HG02763 (cell line): ENCODE measurements around the gene SEPTIN11.

ENCODE experiments used
- ATAC-seq: cut with Tn5 transposase; IDR thresholded peaks from one replicate; pipeline ENCODE4 v1.9.1; 2021; ENCODE audit warnings: mild to moderate bottlenecking, moderate library complexity; ENCODE audit not compliant: unreplicated experiment

The SEPTIN11 gene

GRCh38 chr4:76949276-76950051, at the start of gene SEPTIN11:
SEPTIN11 (plus strand) TSS chr4:76949752; CDS start chr4:76949904, 152 bp downstream.
- peak; percentile 64 for ATAC-seq

DNA sequence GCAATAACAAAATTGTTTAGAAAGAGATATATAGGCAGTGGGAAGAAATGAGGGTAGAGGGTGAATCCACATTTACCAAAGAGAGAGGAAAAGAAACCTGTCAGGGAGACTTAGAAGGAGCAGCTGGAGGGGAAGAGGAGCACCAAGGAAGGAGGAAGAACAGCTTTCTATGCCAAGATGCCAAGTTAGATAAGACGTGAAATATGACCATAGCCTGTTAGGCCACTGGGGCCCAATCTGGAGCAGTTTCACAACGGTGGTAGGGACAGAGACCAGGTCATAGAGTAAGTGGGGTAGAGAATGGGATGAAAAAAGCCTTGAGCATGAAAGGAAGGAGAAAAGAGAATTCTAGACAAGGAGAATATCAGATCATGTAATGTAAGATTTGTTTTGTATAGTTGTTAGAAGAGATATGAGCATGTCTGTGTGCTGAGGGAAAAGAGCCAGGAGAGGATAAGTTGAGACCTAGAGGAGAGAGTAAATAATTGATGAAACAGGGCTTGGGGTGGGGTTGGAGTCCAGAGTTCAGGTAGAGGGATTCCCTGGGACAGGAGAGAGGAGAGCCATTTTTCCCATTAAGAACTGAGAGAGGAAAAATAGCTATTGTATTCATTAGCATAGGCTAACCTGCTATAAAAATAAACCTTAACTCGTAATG, 47.2 kb upstream of the SEPTIN11 start:
- no peak for ATAC-seq

DNA sequence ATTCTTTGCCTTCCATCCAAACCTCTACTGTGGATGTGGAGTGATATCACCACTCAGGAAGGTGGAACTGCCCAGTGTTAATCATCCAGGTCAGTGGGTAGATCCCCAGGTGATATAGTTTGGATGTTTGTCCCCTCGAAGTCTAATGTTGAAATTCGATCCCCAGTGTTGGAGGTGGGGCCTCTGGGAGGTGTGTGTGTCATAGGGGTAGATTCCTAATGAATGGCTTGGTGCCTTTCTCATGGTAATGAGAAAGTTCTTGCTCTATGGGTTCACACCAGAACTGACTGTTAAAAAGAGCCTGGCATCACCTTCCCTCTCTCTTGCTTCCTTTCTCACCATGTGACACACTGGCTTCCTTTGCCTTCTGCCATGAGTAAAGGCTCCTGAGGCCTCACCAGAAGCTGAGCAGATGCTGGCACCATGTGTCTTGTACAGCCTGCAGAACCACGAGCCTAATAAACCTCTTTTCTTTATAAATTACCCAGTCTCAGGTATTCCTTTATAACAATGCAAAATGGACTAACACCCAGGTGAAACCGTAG, 44.8 kb upstream of the SEPTIN11 start:
- no peak for ATAC-seq

DNA sequence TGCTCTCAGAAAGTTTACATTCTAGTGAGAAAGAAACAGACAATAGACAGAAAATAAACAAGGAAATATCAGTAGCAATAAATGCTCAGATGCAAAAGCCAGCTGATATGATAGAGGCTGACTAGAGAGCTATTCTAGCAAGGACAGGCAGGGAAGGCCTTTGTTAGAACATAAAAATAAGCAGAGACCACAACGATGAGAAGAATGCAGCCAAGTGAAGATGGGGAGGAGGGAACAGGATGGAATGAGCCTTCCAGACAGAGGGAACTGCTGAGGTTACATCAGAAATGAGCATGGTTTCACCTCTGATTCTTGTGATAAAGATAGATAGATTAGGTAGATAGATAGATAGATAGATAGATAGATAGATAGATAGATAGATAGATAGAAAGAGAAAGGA, 44.0 kb upstream of the SEPTIN11 start:
- no peak for ATAC-seq

DNA sequence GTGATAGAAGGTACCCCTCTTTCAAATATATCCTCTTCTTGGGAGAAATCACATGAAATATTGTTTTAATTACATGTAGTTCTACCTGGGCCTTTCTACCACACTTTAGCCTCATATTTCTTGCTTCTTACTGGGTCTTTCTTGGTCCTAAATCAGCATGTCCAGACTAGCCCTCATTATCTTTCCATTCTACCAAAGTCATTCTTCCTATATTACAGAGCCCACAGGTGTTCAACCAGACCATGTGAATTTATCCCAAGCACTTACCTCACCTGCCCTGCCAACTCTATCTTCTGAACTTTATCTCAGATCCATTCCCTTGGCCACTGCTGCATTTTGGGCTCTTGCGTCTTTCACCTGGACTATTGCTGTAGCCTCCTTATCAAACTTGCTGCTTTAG, 39.8 kb upstream of the SEPTIN11 start:
- ATAC-seq, result no peak

GRCh38 chr4:76920715-76921114, 28.8 kb upstream of the SEPTIN11 start:
- ATAC-seq, result no peak

DNA sequence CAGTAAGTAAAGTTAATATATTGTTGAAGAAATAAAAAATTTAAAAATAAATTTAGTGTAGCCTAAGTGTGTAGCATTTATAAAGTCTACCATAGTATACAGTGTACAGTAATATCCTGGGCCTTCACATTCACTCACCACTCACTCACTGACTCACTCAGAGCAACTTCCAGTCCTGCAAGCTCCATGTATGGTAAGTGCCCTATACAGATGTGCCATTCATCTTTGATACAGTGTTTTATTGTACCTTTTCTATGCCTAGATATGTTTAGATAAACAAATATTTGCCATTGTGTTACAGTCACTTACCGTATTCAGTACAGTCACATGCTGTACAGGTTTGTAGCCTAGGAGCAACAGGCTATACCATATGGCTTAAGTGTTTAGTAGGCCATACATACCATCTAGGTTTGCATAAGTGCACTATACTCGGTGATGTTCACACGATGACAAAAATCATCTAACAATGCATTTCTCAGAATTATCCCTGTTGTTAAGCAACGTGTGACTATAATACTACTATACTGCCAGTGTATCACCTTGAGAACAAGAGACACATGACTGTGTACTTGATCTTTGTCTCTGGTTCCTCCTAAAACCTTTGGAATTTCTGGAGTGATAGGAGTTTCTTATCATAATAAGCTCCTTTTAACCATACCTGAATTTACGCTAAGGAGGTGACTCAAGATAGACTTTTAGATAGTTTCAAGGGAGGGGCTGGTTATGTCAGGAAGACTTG, 25.8 kb upstream of the SEPTIN11 start:
- ATAC-seq, result no peak

- no peak for ATAC-seq
Measured at GRCh38 chr4:76926841-76927240, 22.7 kb upstream of the SEPTIN11 start.

GRCh38 chr4:76930685-76931084, 18.9 kb upstream of the SEPTIN11 start:
- ATAC-seq, result no peak

DNA sequence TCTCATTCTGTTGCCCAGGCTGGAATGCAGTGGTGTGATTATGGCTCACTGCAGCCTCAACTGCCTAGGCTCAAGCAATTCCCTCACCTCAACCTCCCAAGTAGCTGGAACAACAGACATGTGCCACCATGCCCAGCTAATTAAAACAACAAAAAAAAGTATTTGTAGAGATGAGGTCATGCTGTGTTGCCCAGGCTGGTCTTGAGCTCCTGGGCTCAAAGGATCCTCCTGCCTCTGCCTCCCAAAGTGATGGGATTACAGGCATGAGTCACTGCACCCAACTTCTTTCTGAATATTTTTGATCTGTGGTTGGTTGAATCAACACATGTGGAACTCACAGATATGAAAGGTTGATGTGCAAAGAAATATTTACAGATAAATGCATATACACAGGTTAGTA, 18.5 kb upstream of the SEPTIN11 start:
- no peak for ATAC-seq

DNA sequence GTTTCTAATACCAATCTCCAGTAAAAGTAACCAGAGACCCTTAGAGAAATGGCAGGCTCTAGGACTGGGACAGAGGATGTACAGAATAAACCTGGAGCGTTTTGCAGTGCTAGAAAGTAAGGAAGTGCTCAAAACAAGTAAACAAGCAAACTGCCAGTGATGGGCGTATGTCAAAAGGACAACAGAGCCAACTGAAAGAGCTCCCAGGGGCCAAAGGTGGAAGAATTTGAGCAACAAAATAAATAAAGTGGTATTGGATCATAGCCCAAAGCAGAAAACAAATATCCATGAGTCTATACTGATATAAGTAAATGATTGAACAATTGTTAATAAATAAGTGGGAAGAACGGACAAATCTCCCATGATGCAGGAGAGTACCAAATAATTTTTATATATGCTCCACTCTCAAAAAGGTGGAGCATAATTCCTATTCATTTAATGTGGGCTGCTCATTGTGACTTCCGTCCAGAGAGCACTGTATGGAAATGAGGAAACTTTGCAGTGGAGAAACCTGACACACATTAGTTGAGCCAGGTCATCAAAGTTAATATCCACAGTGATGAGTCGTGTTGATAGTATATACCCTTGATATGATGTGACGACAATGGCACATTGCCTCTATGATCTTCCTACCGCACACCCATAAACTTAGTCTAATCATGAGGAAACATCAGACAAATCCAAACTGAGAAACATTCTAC, 17.8 kb upstream of the SEPTIN11 start:
- ATAC-seq, result no peak

DNA sequence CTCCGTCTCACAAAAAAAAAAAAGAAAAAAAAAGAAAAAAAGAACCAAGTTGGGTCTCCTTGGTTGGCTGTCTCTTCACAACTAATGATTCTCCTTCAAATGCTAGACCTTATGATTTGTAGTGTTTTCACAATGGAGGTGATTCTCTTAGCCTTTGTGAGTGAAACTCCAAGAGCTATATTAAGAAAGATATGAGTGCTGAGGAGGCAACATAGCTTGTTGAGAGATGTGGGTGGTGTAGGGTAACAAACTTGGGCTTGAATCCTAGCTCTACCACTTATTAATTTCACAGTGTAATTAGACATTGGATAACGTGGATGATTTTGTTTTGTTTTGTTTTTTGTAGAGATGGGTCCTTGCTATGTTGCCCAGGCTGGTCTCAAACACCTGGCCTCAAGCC, 10.4 kb upstream of the SEPTIN11 start:
- no peak for ATAC-seq

GRCh38 chr4:76943129-76943620, 6.4 kb upstream of the SEPTIN11 start:
- ATAC-seq, result no peak

GRCh38 chr4:76943790-76944189, 5.8 kb upstream of the SEPTIN11 start:
- ATAC-seq, result no peak

- ATAC-seq, result no peak
Measured at GRCh38 chr4:76947369-76947768, 2.2 kb upstream of the SEPTIN11 start.

GRCh38 chr4:76948443-76949275, 893 bp upstream of the SEPTIN11 start:
- peak; percentile 46 for ATAC-seq

GRCh38 chr4:76950052-76950955, 752 bp downstream of the SEPTIN11 start:
- peak; percentile 17 for ATAC-seq

- no peak for ATAC-seq
Measured at GRCh38 chr4:76950956-76951671, 1.6 kb downstream of the SEPTIN11 start.
